Neural cell (in vitro differentiated cells): Measurements from ENCODE around the gene SUMF1. TPM values are rescaled to one million over a fixed set of nuclear protein-coding genes. Genes with fewer than 3 reads are reported as not detected.

Experiments
- H2AFZ ChIP-seq: fragments of 200-600, 300-800 bp; sonication (generic), shearing (Covaris generic); 2 replicates; pipeline ENCODE4 v1.6.0; 2014; ENCODE audit warnings: low read depth, mild to moderate bottlenecking, antibody characterized with exemption, low read length, moderate library complexity
- H3F3A ChIP-seq: fragments of 200-600 bp; shearing (Covaris generic); 2 replicates; pipeline ENCODE4 v1.6.1; 2016; ENCODE audit warnings: mild to moderate bottlenecking, moderate library complexity, mixed read lengths, antibody characterized with exemption, low read length; ENCODE audit not compliant: insufficient read depth, poor library complexity, severe bottlenecking
- H3K27ac ChIP-seq: fragments of 200-600, 300-800 bp; sonication (generic), shearing (Covaris generic); 2 replicates; pipeline ENCODE4 v1.5.1; 2014; ENCODE audit warnings: mild to moderate bottlenecking, low read length, moderate library complexity
- H3K27me3 ChIP-seq: fragments of 300-800, 200-600 bp; sonication (generic), shearing (Covaris generic); 2 replicates; pipeline ENCODE4 v1.6.0; 2014; ENCODE audit warnings: mild to moderate bottlenecking, low read depth, low read length, moderate library complexity; ENCODE audit not compliant: insufficient read depth
- H3K36me3 ChIP-seq: fragments of 300-800, 200-600 bp; sonication (generic), shearing (Covaris generic); 2 replicates; pipeline ENCODE4 v1.5.1; 2014; ENCODE audit warnings: mild to moderate bottlenecking, antibody characterized with exemption, low read length, moderate library complexity; ENCODE audit not compliant: insufficient read depth
- H3K4me2 ChIP-seq: fragments of 300-800, 200-600 bp; sonication (generic), shearing (Covaris generic); 2 replicates; pipeline ENCODE4 v1.6.0; 2014; ENCODE audit warnings: mild to moderate bottlenecking, low read length
- H3K4me3 ChIP-seq: fragments of 300-800, 200-600 bp; sonication (generic), shearing (Covaris generic); 2 replicates; pipeline ENCODE4 v1.5.1; 2014; ENCODE audit warnings: mild to moderate bottlenecking, low read length, moderate library complexity
- H3K79me2 ChIP-seq: fragments of 200-600 bp; shearing (Covaris generic); replicated peaks from 2 replicates; pipeline ENCODE4 v1.6.0; 2014; ENCODE audit warnings: mild to moderate bottlenecking, low read length, moderate library complexity; ENCODE audit not compliant: insufficient read depth
- H3K9ac ChIP-seq: fragments of 300-800, 200-600 bp; sonication (generic), shearing (Covaris generic); 2 replicates; pipeline ENCODE4 v1.6.1; 2016; ENCODE audit warnings: mild to moderate bottlenecking, low read length, mixed read lengths
- H3K9me2 ChIP-seq: fragments of 200-600 bp; shearing (Covaris generic); 2 replicates; pipeline ENCODE4 v1.6.1; 2016; ENCODE audit warnings: mild to moderate bottlenecking, low read length, mixed read lengths; ENCODE audit not compliant: insufficient read depth
- H3K9me3 ChIP-seq: fragments of 200-600, 300-800 bp; sonication (generic), shearing (Covaris generic); 2 replicates; pipeline ENCODE4 v1.6.1; 2016; ENCODE audit warnings: mild to moderate bottlenecking, mixed run types, low read length, moderate library complexity, mixed read lengths
- H4K20me1 ChIP-seq: fragments of 200-600 bp; shearing (Covaris generic); 2 replicates; pipeline ENCODE4 v1.6.1; 2016; ENCODE audit warnings: mild to moderate bottlenecking, mixed run types; ENCODE audit not compliant: insufficient read depth
- EP300 ChIP-seq: fragments of 450-650 bp; conservative IDR thresholded peaks from 2 replicates; pipeline ENCODE4 v1.6.1; 2014; ENCODE audit warnings: antibody characterized with exemption, mild to moderate bottlenecking, moderate library complexity; ENCODE audit not compliant: poor library complexity, severe bottlenecking
- EZH2 ChIP-seq: fragments of 200-600, 300-800 bp; shearing (Covaris generic), sonication (generic); IDR thresholded peaks from 2 replicates; pipeline ENCODE4 v1.6.1; 2014; ENCODE audit warnings: antibody characterized with exemption, low read length, borderline replicate concordance, mild to moderate bottlenecking; ENCODE audit not compliant: insufficient read depth, poor library complexity, severe bottlenecking
- MXI1 ChIP-seq: fragments of 450-650 bp; conservative IDR thresholded peaks from 2 replicates; pipeline ENCODE4 v1.6.1; 2014; ENCODE audit warnings: antibody characterized with exemption, mild to moderate bottlenecking; ENCODE audit not compliant: poor library complexity, severe bottlenecking
- RAD21 ChIP-seq: fragments of 450-650 bp; conservative IDR thresholded peaks from 2 replicates; pipeline ENCODE4 v1.6.1; 2014; ENCODE audit warnings: antibody characterized with exemption, mild to moderate bottlenecking, moderate library complexity
- SMC3 ChIP-seq: fragments of 450-650 bp; conservative IDR thresholded peaks from 2 replicates; pipeline ENCODE4 v1.6.1; 2014; ENCODE audit warnings: antibody characterized with exemption, mild to moderate bottlenecking, moderate library complexity; ENCODE audit not compliant: poor library complexity
- polyA plus RNA-seq: library from polyadenylated mRNA; depleted of rRNA; stranded (reverse); fragments of >200 nt; gene quantifications from 2 replicates; pipeline ENCODE4 v1.2.3, GENCODE V29; 2014
- TF ChIP-seq, protein P1 (sequence below): IDR thresholded peaks from 2 replicates; pipeline ENCODE4 v1.6.1; 2012; ENCODE audit warnings: borderline replicate concordance

SUMF1 gene
- polyA plus RNA-seq, 1 donor from 2014 or later, result 3.6 TPM

DNA sequence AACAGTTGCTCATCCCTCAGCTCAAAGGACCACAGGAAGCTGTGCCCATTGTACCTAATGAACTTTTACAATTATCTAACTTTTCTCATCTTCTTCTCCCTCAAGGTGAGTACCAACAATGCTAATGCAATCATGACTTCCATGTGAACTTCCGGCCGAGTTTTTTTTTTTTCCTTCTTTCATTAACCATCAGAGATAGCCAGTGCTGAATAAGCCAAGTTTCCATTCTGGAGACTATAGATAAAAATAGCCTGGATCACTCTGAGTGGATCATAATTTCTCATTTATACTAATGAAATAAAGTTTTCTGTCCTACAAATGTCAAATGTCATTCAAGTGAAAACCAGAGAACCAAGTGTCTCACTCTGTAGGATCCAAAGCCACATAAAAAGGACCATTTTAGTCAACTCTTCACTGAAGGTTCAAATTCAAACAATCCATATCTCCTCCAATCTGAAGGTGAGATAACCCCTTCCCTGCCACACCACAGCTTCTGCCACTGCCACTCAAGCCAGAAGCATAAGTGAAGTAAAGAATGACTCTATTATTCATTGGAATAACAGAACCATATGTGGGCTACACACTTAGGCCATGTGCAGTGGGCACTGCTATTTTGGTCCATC, 5.5 kb downstream of the SUMF1 start:
- Histone ChIP-seq H3K79me2 (peaks cover 2% of the 10 kb centered on the region), H3K27ac (no peak overlapping the region), H3F3A (no peaks in the 10 kb centered on the region), H2AFZ (no peak overlapping the region), H3K27me3 (no peaks in the 10 kb centered on the region), H3K9ac (no peak overlapping the region), H3K4me2 (no peak overlapping the region), H3K9me3 (no peaks in the 10 kb centered on the region), H3K36me3 (no peaks in the 10 kb centered on the region), H4K20me1 (no peaks in the 10 kb centered on the region), H3K9me2 (no peaks in the 10 kb centered on the region), H3K4me3 (no peak overlapping the region)
- TF ChIP-seq, protein P1, sequence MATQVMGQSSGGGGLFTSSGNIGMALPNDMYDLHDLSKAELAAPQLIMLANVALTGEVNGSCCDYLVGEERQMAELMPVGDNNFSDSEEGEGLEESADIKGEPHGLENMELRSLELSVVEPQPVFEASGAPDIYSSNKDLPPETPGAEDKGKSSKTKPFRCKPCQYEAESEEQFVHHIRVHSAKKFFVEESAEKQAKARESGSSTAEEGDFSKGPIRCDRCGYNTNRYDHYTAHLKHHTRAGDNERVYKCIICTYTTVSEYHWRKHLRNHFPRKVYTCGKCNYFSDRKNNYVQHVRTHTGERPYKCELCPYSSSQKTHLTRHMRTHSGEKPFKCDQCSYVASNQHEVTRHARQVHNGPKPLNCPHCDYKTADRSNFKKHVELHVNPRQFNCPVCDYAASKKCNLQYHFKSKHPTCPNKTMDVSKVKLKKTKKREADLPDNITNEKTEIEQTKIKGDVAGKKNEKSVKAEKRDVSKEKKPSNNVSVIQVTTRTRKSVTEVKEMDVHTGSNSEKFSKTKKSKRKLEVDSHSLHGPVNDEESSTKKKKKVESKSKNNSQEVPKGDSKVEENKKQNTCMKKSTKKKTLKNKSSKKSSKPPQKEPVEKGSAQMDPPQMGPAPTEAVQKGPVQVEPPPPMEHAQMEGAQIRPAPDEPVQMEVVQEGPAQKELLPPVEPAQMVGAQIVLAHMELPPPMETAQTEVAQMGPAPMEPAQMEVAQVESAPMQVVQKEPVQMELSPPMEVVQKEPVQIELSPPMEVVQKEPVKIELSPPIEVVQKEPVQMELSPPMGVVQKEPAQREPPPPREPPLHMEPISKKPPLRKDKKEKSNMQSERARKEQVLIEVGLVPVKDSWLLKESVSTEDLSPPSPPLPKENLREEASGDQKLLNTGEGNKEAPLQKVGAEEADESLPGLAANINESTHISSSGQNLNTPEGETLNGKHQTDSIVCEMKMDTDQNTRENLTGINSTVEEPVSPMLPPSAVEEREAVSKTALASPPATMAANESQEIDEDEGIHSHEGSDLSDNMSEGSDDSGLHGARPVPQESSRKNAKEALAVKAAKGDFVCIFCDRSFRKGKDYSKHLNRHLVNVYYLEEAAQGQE, result no peak
- TF ChIP-seq SMC3 (no peak), EZH2 (no peak)

DNA sequence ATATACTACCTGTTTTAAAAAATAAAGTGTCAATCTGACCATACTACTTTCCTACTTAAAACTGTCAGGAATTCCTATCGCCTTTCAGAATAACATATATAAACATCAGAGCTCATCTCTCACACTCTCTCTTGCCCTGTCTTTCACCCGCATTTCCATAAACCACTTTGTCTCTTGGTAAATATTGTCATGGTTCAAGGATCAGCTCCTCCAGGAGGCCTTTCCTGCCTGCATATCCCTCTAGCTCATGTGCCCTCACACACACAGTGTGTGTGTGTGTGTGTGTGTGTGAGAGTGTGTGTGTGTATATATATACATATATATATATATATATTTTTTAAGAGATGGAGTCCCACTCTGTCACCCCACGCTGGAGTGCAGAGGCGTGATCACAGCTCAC, 6.7 kb downstream of the SUMF1 start:
- no peaks in the 10 kb centered on the region for H3K79me2 ChIP-seq
- H2AFZ ChIP-seq, result no peak overlapping the region
- H3K4me2 ChIP-seq, result no peak overlapping the region
- no peak overlapping the region for H3K9ac ChIP-seq
- no peaks in the 10 kb centered on the region for H4K20me1 ChIP-seq
- H3K36me3 ChIP-seq, result no peaks in the 10 kb centered on the region
- H3K9me3 ChIP-seq, result no peaks in the 10 kb centered on the region
- no peaks in the 10 kb centered on the region for H3K27me3 ChIP-seq
- H3K4me3 ChIP-seq, result no peak overlapping the region
- TF ChIP-seq, protein P1, result no peak
- TF ChIP-seq MXI1, result no peak
- TF ChIP-seq EP300, result no peak
- no peak for TF ChIP-seq SMC3
- no peak for TF ChIP-seq RAD21
- no peak overlapping the region for H3K27ac ChIP-seq
- H3K9me2 ChIP-seq, result no peaks in the 10 kb centered on the region
- H3F3A ChIP-seq, result no peaks in the 10 kb centered on the region
